Liver (tissue), 9 donors: ENCODE data around the gene FASN. TPM values are rescaled to one million over a fixed set of nuclear protein-coding genes. Genes with fewer than 3 reads are reported as not detected.

Source experiments
- DNase-seq: peaks from one replicate; pipeline ENCODE4 v3.0.0-alpha.2; 2017; ENCODE audit warnings: low spot score
- H3K27ac ChIP-seq, 2 donors: one replicate each; pipeline ENCODE4 v1.7.0; 2013; ENCODE audit warnings: inconsistent platforms in 2 of 2, low read length in 2 of 2, control low read depth in 1 of 2, low read depth in 1 of 2, mild to moderate bottlenecking in 1 of 2
- H3K27me3 ChIP-seq, 4 donors: one replicate each; pipeline versions ENCODE4 v1.6.1 to v1.7.0; 2013; ENCODE audit warnings: low read length in 3 of 4, inconsistent platforms in 1 of 4, mild to moderate bottlenecking in 1 of 4, moderate library complexity in 1 of 4; ENCODE audit not compliant: control insufficient read depth in 4 of 4, insufficient read depth in 4 of 4
- H3K36me3 ChIP-seq, 4 donors: one replicate each; pipeline versions ENCODE4 v1.6.1 to v1.7.0; 2013; ENCODE audit warnings: low read length in 3 of 4, mild to moderate bottlenecking in 3 of 4, low read depth in 1 of 4, moderate library complexity in 1 of 4; ENCODE audit not compliant: control insufficient read depth in 4 of 4, insufficient read depth in 3 of 4
- H3K4me1 ChIP-seq, 4 donors: one replicate each; pipeline versions ENCODE4 v1.6.1 to v1.7.0; 2013; ENCODE audit warnings: low read length in 3 of 4, mild to moderate bottlenecking in 3 of 4, moderate library complexity in 1 of 4; ENCODE audit not compliant: control insufficient read depth in 4 of 4, insufficient read depth in 4 of 4
- H3K4me3 ChIP-seq, 3 donors: one replicate each; pipeline versions ENCODE4 v1.6.1 to v1.7.0; 2013; ENCODE audit warnings: low read length in 3 of 3, control low read depth in 1 of 3, low read depth in 1 of 3, mild to moderate bottlenecking in 1 of 3
- H3K9ac ChIP-seq, 2 donors: one replicate each; pipeline ENCODE4 v1.7.0; 2013; ENCODE audit warnings: low read length in 2 of 2, mild to moderate bottlenecking in 2 of 2, moderate library complexity in 2 of 2, control low read depth in 1 of 2, low read depth in 1 of 2
- H3K9me3 ChIP-seq, 4 donors: one replicate each; pipeline versions ENCODE4 v1.6.1 to v1.7.0; 2013; ENCODE audit warnings: low read length in 3 of 4; ENCODE audit not compliant: control insufficient read depth in 4 of 4
- ATF3 ChIP-seq: IDR thresholded peaks from 2 replicates; pipeline ENCODE4 v1.6.1; 2016; ENCODE audit warnings: antibody characterized with exemption
- CTCF ChIP-seq: fragments of 150-350 bp; IDR thresholded peaks from 2 replicates; pipeline ENCODE4 v1.5.1; 2017; ENCODE audit warnings: improper control_type of control experiment, low read depth, low read length; ENCODE audit not compliant: missing input control
- EGR1 ChIP-seq, 2 donors: IDR thresholded peaks; 2 replicates each; pipeline ENCODE4 v1.6.1; 2016 to 2018; ENCODE audit warnings: antibody characterized with exemption in 2 of 2, low read depth in 2 of 2
- FOXA1 ChIP-seq: IDR thresholded peaks from 2 replicates; pipeline ENCODE4 v1.6.1; 2016; ENCODE audit warnings: antibody characterized with exemption
- FOXA2 ChIP-seq: IDR thresholded peaks from 2 replicates; pipeline ENCODE4 v1.6.1; 2016; ENCODE audit warnings: antibody characterized with exemption
- GABPA ChIP-seq, 2 donors: IDR thresholded peaks in 1 of 2; conservative IDR thresholded peaks in 1 of 2; 2 replicates each; pipeline ENCODE4 v1.6.1; 2016; ENCODE audit warnings: antibody characterized with exemption in 2 of 2, mild to moderate bottlenecking in 1 of 2, moderate library complexity in 1 of 2
- HNF4A ChIP-seq, 2 donors: conservative IDR thresholded peaks; 2 replicates each; pipeline ENCODE4 v1.6.1; 2016; ENCODE audit warnings: antibody characterized with exemption in 2 of 2, mild to moderate bottlenecking in 2 of 2
- HNF4G ChIP-seq: IDR thresholded peaks from 2 replicates; pipeline ENCODE4 v1.6.1; 2016; ENCODE audit warnings: antibody characterized with exemption
- JUND ChIP-seq, 2 donors: IDR thresholded peaks; 2 replicates each; pipeline ENCODE4 v1.6.1; 2016; ENCODE audit warnings: antibody characterized with exemption in 2 of 2
- MAX ChIP-seq: IDR thresholded peaks from 2 replicates; pipeline ENCODE4 v1.6.1; 2016; ENCODE audit warnings: antibody characterized with exemption
- NR2F2 ChIP-seq: IDR thresholded peaks from 2 replicates; pipeline ENCODE4 v1.6.1; 2016; ENCODE audit warnings: antibody characterized with exemption
- RAD21 ChIP-seq, 2 donors: IDR thresholded peaks; 2 replicates each; pipeline ENCODE4 v1.6.1; 2016; ENCODE audit warnings: antibody characterized with exemption in 2 of 2, mild to moderate bottlenecking in 2 of 2
- REST ChIP-seq: IDR thresholded peaks from 2 replicates; pipeline ENCODE4 v1.6.1; 2016; ENCODE audit warnings: antibody characterized with exemption, mild to moderate bottlenecking
- RXRA ChIP-seq, 2 donors: IDR thresholded peaks; 2 replicates each; pipeline ENCODE4 v1.6.1; 2017 to 2018; ENCODE audit warnings: antibody characterized with exemption in 2 of 2, mild to moderate bottlenecking in 1 of 2
- SP1 ChIP-seq: IDR thresholded peaks from 2 replicates; pipeline ENCODE4 v1.6.1; 2018; ENCODE audit warnings: antibody characterized with exemption, mild to moderate bottlenecking
- TAF1 ChIP-seq: conservative IDR thresholded peaks from 2 replicates; pipeline ENCODE4 v1.6.1; 2016; ENCODE audit warnings: antibody characterized with exemption, mild to moderate bottlenecking
- YY1 ChIP-seq: IDR thresholded peaks from 2 replicates; pipeline ENCODE4 v1.6.1; 2016; ENCODE audit warnings: antibody characterized with exemption, mild to moderate bottlenecking
- ZBTB33 ChIP-seq: IDR thresholded peaks from 2 replicates; pipeline ENCODE4 v1.6.1; 2016; ENCODE audit warnings: antibody characterized with exemption
- WGBS: extraction: QIAGEN DNeasy Blood & Tissue Kit; methylation state at CpG from one replicate; pipeline ENCODE4 v1.1.7; 2013; 5-methylcytosine and 5-hydroxymethylcytosine counted together
- polyA plus RNA-seq, 2 donors: library from polyadenylated mRNA; stranded (reverse) in 1 of 2; unstranded in 1 of 2; fragments of 200-250 nt in 1 of 2; fragments of >200 nt in 1 of 2; fragmentation: Nextera tagmentation in 1 of 2; extraction: Ambion mirVana in 1 of 2; gene quantifications; one replicate each; pipeline versions ENCODE4 v1.2.1 to v1.2.3, GENCODE V29; 2013 to 2015
- total RNA-seq, 2 donors: library from RNA; depleted of rRNA; stranded (reverse); fragments of >200 nt; gene quantifications; one replicate each; pipeline ENCODE4 v1.2.3, GENCODE V29; 2014
- donor health status: healthy.
- donor health status: healthy.
- donor health status: healthy.
- donor health status: healthy.
- donor health status: healthy.

FASN gene
- total and polyA plus RNA-seq, 4 donors = 53.1 to 229 (median 130) TPM

- H3K4me3 ChIP-seq = peak overlapping the region in 2 of 3 donors; percentile 70 to 90
- H3K27me3 ChIP-seq = no peaks in the 10 kb centered on the region
- DNase-seq = no peak
- no peaks in the 10 kb centered on the region for H3K9me3 ChIP-seq
- no peak overlapping the region for H3K9ac ChIP-seq
- peaks cover 14 to 65% (median 42%) of the 10 kb centered on the region in 4 donors for H3K4me1 ChIP-seq
- no peak for TF ChIP-seq GABPA (IDR thresholded peaks at IDR 0.05 in 1 of 2, conservative IDR thresholded peaks at IDR 0.05 in 1 of 2)
- TF ChIP-seq FOXA1 = no peak
- no peak for TF ChIP-seq REST
- no peak for TF ChIP-seq RXRA (IDR thresholded peaks at IDR 0.05)
- TF ChIP-seq YY1 = no peak
- TF ChIP-seq HNF4G = no peak
- TF ChIP-seq HNF4A (conservative IDR thresholded peaks at IDR 0.05) = no peak
- TF ChIP-seq JUND (IDR thresholded peaks at IDR 0.05) = no peak
- no peak for TF ChIP-seq MAX
- no peak for TF ChIP-seq ATF3
- TF ChIP-seq ZBTB33 = no peak
- TF ChIP-seq FOXA2 = no peak
- no peak for TF ChIP-seq EGR1 (IDR thresholded peaks at IDR 0.05; ENCODE audit: low read depth in 2 of 2)
- no peak for TF ChIP-seq NR2F2
- TF ChIP-seq SP1 = no peak
- peaks cover 0 to 5% (median 1%) of the 10 kb centered on the region in 4 donors for H3K36me3 ChIP-seq
- peak overlapping the region; percentile 15 to 99 for H3K27ac ChIP-seq
- 42% methylated on average over 8 of the region's 8 CpGs for WGBS
These were observed 62.5 kb downstream of the FASN start for GRCh38 chr17:82035488-82035887.

GRCh38 chr17:82034371-82035011, 63.5 kb downstream of the FASN start:
- H3K4me3 ChIP-seq = no peak overlapping the region
- H3K27ac ChIP-seq = peak overlapping the region in 1 of 2 donors; percentile 50
- no peaks in the 10 kb centered on the region for H3K9me3 ChIP-seq
- no peaks in the 10 kb centered on the region for H3K27me3 ChIP-seq
- H3K9ac ChIP-seq = peak overlapping the region in 1 of 2 donors; percentile 8
- peaks cover 0 to 5% (median 1%) of the 10 kb centered on the region in 4 donors for H3K36me3 ChIP-seq
- 40% methylated on average over 23 of the region's 23 CpGs for WGBS
- no peak for DNase-seq
- H3K4me1 ChIP-seq = peaks cover 20 to 66% (median 44%) of the 10 kb centered on the region in 4 donors
- no peak for TF ChIP-seq MAX
- no peak for TF ChIP-seq YY1
- TF ChIP-seq SP1 = peak; percentile 52
- TF ChIP-seq FOXA2 = no peak
- peak; percentile 12 to 37 for TF ChIP-seq RXRA (IDR thresholded peaks at IDR 0.05)
- no peak for TF ChIP-seq REST
- no peak for TF ChIP-seq CTCF
- no peak for TF ChIP-seq ATF3
- peak in 1 of 2 donors; percentile 4 for TF ChIP-seq HNF4A (conservative IDR thresholded peaks at IDR 0.05)
- TF ChIP-seq NR2F2 = no peak
- no peak for TF ChIP-seq GABPA (IDR thresholded peaks at IDR 0.05 in 1 of 2, conservative IDR thresholded peaks at IDR 0.05 in 1 of 2)
- peak in 1 of 2 donors; percentile 18 for TF ChIP-seq RAD21 (IDR thresholded peaks at IDR 0.05)
- TF ChIP-seq FOXA1 = no peak
- no peak for TF ChIP-seq EGR1 (IDR thresholded peaks at IDR 0.05; ENCODE audit: low read depth in 2 of 2)
- no peak for TF ChIP-seq TAF1
- no peak for TF ChIP-seq JUND (IDR thresholded peaks at IDR 0.05)
